Measurements from ENCODE around the gene FOXL3.

The FOXL3 gene

GRCh38 chr7:297611-298374 is 7.8 kb downstream of the FOXL3 start:
- H3K36me3 ChIP-seq (ENCODE audit: control insufficient read depth in 2 of 2, insufficient read depth in 1 of 2, low read length in 2 of 2) = no peaks in the 10 kb centered on the region
- no peak overlapping the region for H3K4me3 ChIP-seq (ENCODE audit: low read depth, low read length)
- POLR2A ChIA-PET = no interaction called here
- TF ChIP-seq GLIS1 (tag by site-specific recombination; IDR thresholded peaks at IDR 0.05) = no peak
- TF ChIP-seq ZSCAN30 (tag by site-specific recombination; IDR thresholded peaks at IDR 0.05) = no peak
- no peak for TF ChIP-seq ZNF112 (tag by site-specific recombination; IDR thresholded peaks at IDR 0.05)
- no peak for TF ChIP-seq ZNF600 (tag by site-specific recombination; IDR thresholded peaks at IDR 0.05)
- TF ChIP-seq ZNF132 (tag by site-specific recombination; IDR thresholded peaks at IDR 0.05; ENCODE audit: borderline replicate concordance) = no peak
- TF ChIP-seq ZNF76 (tag by site-specific recombination; IDR thresholded peaks at IDR 0.05; ENCODE audit: borderline replicate concordance, low read depth) = no peak
- TF ChIP-seq MYNN (tag by site-specific recombination; IDR thresholded peaks at IDR 0.05; ENCODE audit: borderline replicate concordance) = no peak
- TF ChIP-seq ZNF530 (tag by site-specific recombination; IDR thresholded peaks at IDR 0.05; ENCODE audit: low read depth) = no peak
- TF ChIP-seq ZSCAN16 (tag by site-specific recombination; IDR thresholded peaks at IDR 0.05) = no peak
- no peak for TF ChIP-seq KLF1 (tag by site-specific recombination; IDR thresholded peaks at IDR 0.05)
- TF ChIP-seq ZNF148 (tag by site-specific recombination; IDR thresholded peaks at IDR 0.05; ENCODE audit: borderline replicate concordance) = no peak
- TF ChIP-seq ZNF701 (tag by site-specific recombination; IDR thresholded peaks at IDR 0.05) = no peak
- no peak for TF ChIP-seq ZNF354C (tag by site-specific recombination; IDR thresholded peaks at IDR 0.05; ENCODE audit: borderline replicate concordance, low read depth)
- TF ChIP-seq, protein P1, sequence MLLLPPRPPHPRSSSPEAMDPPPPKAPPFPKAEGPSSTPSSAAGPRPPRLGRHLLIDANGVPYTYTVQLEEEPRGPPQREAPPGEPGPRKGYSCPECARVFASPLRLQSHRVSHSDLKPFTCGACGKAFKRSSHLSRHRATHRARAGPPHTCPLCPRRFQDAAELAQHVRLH (tag by site-specific recombination; IDR thresholded peaks at IDR 0.05) = no peak
- TF ChIP-seq, protein P2, sequence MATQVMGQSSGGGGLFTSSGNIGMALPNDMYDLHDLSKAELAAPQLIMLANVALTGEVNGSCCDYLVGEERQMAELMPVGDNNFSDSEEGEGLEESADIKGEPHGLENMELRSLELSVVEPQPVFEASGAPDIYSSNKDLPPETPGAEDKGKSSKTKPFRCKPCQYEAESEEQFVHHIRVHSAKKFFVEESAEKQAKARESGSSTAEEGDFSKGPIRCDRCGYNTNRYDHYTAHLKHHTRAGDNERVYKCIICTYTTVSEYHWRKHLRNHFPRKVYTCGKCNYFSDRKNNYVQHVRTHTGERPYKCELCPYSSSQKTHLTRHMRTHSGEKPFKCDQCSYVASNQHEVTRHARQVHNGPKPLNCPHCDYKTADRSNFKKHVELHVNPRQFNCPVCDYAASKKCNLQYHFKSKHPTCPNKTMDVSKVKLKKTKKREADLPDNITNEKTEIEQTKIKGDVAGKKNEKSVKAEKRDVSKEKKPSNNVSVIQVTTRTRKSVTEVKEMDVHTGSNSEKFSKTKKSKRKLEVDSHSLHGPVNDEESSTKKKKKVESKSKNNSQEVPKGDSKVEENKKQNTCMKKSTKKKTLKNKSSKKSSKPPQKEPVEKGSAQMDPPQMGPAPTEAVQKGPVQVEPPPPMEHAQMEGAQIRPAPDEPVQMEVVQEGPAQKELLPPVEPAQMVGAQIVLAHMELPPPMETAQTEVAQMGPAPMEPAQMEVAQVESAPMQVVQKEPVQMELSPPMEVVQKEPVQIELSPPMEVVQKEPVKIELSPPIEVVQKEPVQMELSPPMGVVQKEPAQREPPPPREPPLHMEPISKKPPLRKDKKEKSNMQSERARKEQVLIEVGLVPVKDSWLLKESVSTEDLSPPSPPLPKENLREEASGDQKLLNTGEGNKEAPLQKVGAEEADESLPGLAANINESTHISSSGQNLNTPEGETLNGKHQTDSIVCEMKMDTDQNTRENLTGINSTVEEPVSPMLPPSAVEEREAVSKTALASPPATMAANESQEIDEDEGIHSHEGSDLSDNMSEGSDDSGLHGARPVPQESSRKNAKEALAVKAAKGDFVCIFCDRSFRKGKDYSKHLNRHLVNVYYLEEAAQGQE (tag by site-specific recombination; IDR thresholded peaks at IDR 0.05) = no peak
- no peak for TF ChIP-seq ZNF768 (tag by site-specific recombination; IDR thresholded peaks at IDR 0.05)
- CTCF ChIA-PET = interaction anchor here (0.6 kb wide), 2 partner anchors 8 to 881 kb away, joined by 3 read pairs; no protein-coding TSS in a partner anchor
- no peaks in the 10 kb centered on the region for H3K4me1 ChIP-seq (ENCODE audit: control insufficient read depth, insufficient read depth, low read length)
- no peak overlapping the region for H3K27ac ChIP-seq (ENCODE audit: extremely low read depth, low read depth, low read length)
- no peaks in the 10 kb centered on the region for H3K9me3 ChIP-seq (ENCODE audit: control insufficient read depth, insufficient read depth, low read depth, low read length)

- no peak overlapping the region for H3K27ac ChIP-seq (ENCODE audit: extremely low read depth, low read depth, low read length)
- no peaks in the 10 kb centered on the region for H3K36me3 ChIP-seq (ENCODE audit: control insufficient read depth in 2 of 2, insufficient read depth in 1 of 2, low read length in 2 of 2)
- ChIA-PET CTCF (interaction anchor here (0.6 kb wide), 1 partner anchor 881 kb away, joined by 3 read pairs; no protein-coding TSS in a partner anchor), POLR2A (no interaction called here)
- no peaks in the 10 kb centered on the region for H3K9me3 ChIP-seq (ENCODE audit: control insufficient read depth, insufficient read depth, low read depth, low read length)
- no peak overlapping the region for H3K4me3 ChIP-seq (ENCODE audit: low read depth, low read length)
- H3K4me1 ChIP-seq (ENCODE audit: control insufficient read depth, insufficient read depth, low read length) = no peaks in the 10 kb centered on the region
- TF ChIP-seq, protein P3, sequence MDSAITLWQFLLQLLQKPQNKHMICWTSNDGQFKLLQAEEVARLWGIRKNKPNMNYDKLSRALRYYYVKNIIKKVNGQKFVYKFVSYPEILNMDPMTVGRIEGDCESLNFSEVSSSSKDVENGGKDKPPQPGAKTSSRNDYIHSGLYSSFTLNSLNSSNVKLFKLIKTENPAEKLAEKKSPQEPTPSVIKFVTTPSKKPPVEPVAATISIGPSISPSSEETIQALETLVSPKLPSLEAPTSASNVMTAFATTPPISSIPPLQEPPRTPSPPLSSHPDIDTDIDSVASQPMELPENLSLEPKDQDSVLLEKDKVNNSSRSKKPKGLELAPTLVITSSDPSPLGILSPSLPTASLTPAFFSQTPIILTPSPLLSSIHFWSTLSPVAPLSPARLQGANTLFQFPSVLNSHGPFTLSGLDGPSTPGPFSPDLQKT (IDR thresholded peaks at IDR 0.05; ENCODE audit: borderline replicate concordance, low read depth, low read length) = no peak
- TF ChIP-seq, protein P4, sequence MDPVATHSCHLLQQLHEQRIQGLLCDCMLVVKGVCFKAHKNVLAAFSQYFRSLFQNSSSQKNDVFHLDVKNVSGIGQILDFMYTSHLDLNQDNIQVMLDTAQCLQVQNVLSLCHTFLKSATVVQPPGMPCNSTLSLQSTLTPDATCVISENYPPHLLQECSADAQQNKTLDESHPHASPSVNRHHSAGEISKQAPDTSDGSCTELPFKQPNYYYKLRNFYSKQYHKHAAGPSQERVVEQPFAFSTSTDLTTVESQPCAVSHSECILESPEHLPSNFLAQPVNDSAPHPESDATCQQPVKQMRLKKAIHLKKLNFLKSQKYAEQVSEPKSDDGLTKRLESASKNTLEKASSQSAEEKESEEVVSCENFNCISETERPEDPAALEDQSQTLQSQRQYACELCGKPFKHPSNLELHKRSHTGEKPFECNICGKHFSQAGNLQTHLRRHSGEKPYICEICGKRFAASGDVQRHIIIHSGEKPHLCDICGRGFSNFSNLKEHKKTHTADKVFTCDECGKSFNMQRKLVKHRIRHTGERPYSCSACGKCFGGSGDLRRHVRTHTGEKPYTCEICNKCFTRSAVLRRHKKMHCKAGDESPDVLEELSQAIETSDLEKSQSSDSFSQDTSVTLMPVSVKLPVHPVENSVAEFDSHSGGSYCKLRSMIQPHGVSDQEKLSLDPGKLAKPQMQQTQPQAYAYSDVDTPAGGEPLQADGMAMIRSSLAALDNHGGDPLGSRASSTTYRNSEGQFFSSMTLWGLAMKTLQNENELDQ (tag by site-specific recombination; IDR thresholded peaks at IDR 0.05; ENCODE audit: low read depth) = no peak
- no peak for TF ChIP-seq ZNF169 (tag by site-specific recombination; IDR thresholded peaks at IDR 0.05)
- no peak for TF ChIP-seq ZNF549 (tag by site-specific recombination; IDR thresholded peaks at IDR 0.05)
- no peak for TF ChIP-seq ZNF623 (tag by site-specific recombination; IDR thresholded peaks at IDR 0.05)
- TF ChIP-seq ZNF2 (tag by site-specific recombination; IDR thresholded peaks at IDR 0.05) = no peak
- no peak for TF ChIP-seq KLF16 (tag by site-specific recombination; IDR thresholded peaks at IDR 0.05)
- no peak for TF ChIP-seq ZNF654 (tag by site-specific recombination; IDR thresholded peaks at IDR 0.05; ENCODE audit: low read depth)
- TF ChIP-seq ZNF610 (tag by site-specific recombination; IDR thresholded peaks at IDR 0.05; ENCODE audit: borderline replicate concordance) = no peak
- TF ChIP-seq SCRT2 (tag by site-specific recombination; IDR thresholded peaks at IDR 0.05) = no peak
These were observed 8.4 kb downstream of the FOXL3 start for GRCh38 chr7:298375-298702.
